Erythroblast (primary cell): ENCODE results near the gene PTPRT.
A peak's percentile ranks its signal among the peaks of the same experiment; 100 is the strongest.

Experiments used
- DNase-seq, 2 experiments: peaks; one replicate each; lab custom pipeline; 2025; lab: John Stamatoyannopoulos, UW
- GATA1 ChIP-seq: IDR thresholded peaks from 2 replicates; pipeline ENCODE4 v1.6.1; 2011; ENCODE audit warnings: low read depth, mild to moderate bottlenecking, control low read depth, low read length, moderate library complexity
- POLR2A ChIP-seq: IDR thresholded peaks from 2 replicates; pipeline ENCODE4 v1.6.1; 2011; ENCODE audit warnings: mild to moderate bottlenecking, low read length

Gene PTPRT

GRCh38 chr20:42530855-42531448, 658.8 kb downstream of the PTPRT start:
- DNase-seq, result peak; percentile 5 to 31
- no peak for TF ChIP-seq POLR2A
- TF ChIP-seq GATA1, result no peak

- no peak for TF ChIP-seq GATA1
- no peak for TF ChIP-seq POLR2A
- DNase-seq, result no peak
These were observed 659.5 kb downstream of the PTPRT start for GRCh38 chr20:42530191-42530590.

- no peak for DNase-seq
- TF ChIP-seq GATA1 (no peak), POLR2A (no peak)
These were observed 665.6 kb downstream of the PTPRT start for GRCh38 chr20:42524058-42524457.

- DNase-seq, result no peak
- no peak for TF ChIP-seq GATA1
- no peak for TF ChIP-seq POLR2A
These were observed 673.0 kb downstream of the PTPRT start for GRCh38 chr20:42516692-42517091.

GRCh38 chr20:42510686-42511085, 679.0 kb downstream of the PTPRT start:
- DNase-seq, result no peak
- TF ChIP-seq POLR2A (no peak), GATA1 (no peak)

- no peak for DNase-seq
- TF ChIP-seq GATA1, result no peak
- no peak for TF ChIP-seq POLR2A
These were observed 681.8 kb downstream of the PTPRT start for GRCh38 chr20:42507874-42508273.

GRCh38 chr20:42506397-42506796, 683.3 kb downstream of the PTPRT start:
- TF ChIP-seq POLR2A (no peak), GATA1 (no peak)
- no peak for DNase-seq

GRCh38 chr20:42502591-42502990, 687.1 kb downstream of the PTPRT start:
- TF ChIP-seq POLR2A (no peak), GATA1 (no peak)
- no peak for DNase-seq

GRCh38 chr20:42496595-42496994, 693.1 kb downstream of the PTPRT start:
- DNase-seq, result no peak
- no peak for TF ChIP-seq GATA1
- no peak for TF ChIP-seq POLR2A

GRCh38 chr20:42494290-42494689, 695.4 kb downstream of the PTPRT start:
- no peak for DNase-seq
- TF ChIP-seq GATA1 (no peak), POLR2A (no peak)

- no peak for DNase-seq
- TF ChIP-seq GATA1 (no peak), POLR2A (no peak)
These were observed 696.7 kb downstream of the PTPRT start for GRCh38 chr20:42493001-42493400.

GRCh38 chr20:42492290-42492689, 697.4 kb downstream of the PTPRT start:
- TF ChIP-seq GATA1 (no peak), POLR2A (no peak)
- DNase-seq, result no peak

- TF ChIP-seq POLR2A, result no peak
- no peak for TF ChIP-seq GATA1
- DNase-seq, result no peak
These were observed 704.1 kb downstream of the PTPRT start for GRCh38 chr20:42485556-42485955.

- no peak for DNase-seq
- TF ChIP-seq GATA1 (no peak), POLR2A (no peak)
These were observed 704.8 kb downstream of the PTPRT start for GRCh38 chr20:42484790-42485375.

GRCh38 chr20:42484335-42484734, 705.4 kb downstream of the PTPRT start:
- TF ChIP-seq POLR2A (no peak), GATA1 (no peak)
- DNase-seq, result no peak
